Posterior cingulate gyrus (tissue), 11 donors: ENCODE data around the gene EMILIN1.
"Not testable (repeated sequence)": the region's sequence is repeated elsewhere in the genome, so short reads cannot be mapped to it uniquely, and the experiment has no call there.

Experiments
- DNase-seq, 10 donors: peaks; one replicate each; pipeline versions ENCODE4 v3.0.0 to v3.0.0-alpha.2; 2020 to 2021; ENCODE audit warnings: mixed read lengths in 3 of 10
- intact Hi-C: fragments of 100-400 bp; cut with DNase I; formaldehyde crosslinking; loops from one replicate; pipeline ENCODE4 v1.15.1; 2023

EMILIN1 gene

GRCh38 chr2:27089111-27089954 is 10.9 kb downstream of the EMILIN1 start:
- peak in 3 of 10 donors; percentile 33 to 52 (median 40) for DNase-seq
- intact Hi-C loops: loop anchor here (5.0 kb wide), 1 partner anchor 43 kb away; the partner anchor contains the start of gene PREB

DNA sequence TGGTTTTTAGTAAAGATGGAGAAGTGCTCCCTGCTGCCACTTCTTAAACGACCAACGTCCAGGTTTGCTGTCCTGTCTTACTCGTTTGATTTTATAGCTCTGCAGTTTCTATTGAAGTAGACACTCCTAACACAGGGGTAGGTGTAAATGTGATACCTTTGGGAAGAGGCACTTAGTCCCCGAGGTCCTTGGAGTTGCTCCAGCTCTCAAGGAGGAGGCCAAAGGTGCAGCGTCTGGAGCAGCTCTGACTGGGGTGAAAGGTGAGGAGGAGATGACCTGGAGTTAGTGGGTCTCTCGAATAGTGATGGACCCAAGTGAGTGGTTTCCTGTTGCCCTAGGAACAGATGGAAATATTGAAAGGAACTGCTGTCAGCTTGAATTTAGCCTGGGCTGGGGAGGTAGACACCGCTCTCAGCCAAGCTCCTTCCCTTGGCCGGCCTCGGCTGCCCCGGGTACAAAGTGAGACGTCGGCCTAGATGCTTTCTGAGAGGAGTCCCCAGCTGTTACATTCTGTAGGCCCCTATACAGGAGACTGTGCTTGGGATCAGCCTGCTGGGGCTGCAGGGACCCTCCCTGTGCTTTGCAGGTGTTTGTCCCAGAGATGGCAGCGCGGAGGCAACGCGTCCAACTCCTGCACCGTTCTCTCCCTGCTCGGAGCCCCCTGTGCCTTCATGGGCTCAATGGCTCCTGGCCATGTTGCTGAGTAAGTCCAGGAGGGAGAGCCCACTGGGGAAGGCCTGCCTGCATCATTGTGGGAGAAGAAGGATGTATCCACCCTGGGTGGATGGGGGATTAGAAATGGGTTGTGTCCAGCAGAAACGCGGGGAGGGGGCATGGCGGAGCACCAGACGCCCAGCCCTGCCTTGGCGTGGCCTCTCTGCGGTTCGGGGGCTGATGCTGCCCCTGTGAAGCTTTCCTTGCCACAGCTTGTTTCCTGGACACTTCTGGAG is 13.6 kb downstream of the EMILIN1 start:
- intact Hi-C loops: no loop called here
- DNase-seq: peak in 3 of 10 donors; percentile 48 to 80 (median 50)

- intact Hi-C loops: no loop called here
- peak in 3 of 10 donors; percentile 20 to 77 (median 56) for DNase-seq
These were observed 14.4 kb downstream of the EMILIN1 start for GRCh38 chr2:27092696-27093429.

DNA sequence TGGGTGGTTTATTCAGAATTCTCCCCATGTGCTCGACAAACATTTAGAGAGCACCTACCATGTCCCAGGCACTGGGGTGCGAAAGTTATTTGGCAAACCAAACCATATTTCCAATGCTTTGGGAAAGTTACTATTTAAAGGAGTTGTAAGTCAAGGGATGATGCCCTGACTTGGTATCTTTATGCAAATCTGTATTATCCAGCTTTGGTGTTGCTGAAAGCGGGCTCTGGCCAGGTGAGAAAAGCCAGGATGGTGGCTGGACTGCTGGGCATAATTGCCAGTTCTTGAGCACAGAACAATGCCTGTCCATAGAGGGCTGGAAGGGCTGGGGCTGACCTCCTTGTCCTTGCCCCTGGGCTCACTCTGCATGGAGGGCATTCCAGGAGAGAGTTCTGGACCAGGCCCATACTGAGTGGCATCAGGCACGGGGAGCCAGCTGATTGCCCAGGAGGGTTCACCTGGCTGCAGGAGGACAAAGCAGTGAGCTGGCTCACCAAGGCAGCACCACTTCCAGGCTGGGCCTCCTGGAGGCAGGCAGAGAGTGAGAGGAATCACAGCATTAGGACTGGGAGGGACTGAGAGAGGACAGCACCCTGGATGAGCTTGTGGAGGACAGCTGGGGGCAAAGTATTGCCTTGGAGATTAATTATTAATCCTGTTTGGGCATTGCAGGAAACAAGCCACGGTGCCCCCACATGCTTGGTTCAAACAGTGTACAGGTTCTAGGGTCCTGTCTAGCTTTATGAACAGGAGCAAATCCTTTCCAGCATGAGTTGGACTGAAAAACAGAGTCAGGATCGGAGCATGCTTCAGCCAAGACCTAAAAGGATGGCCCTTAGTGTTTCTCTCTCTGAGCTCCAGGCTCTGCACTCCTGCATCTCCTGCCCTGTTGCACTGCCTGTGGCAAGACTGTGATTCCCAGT is 15.3 kb downstream of the EMILIN1 start:
- DNase-seq: peak in 3 of 10 donors; percentile 31 to 73 (median 49)
- intact Hi-C loops: no loop called here

- intact Hi-C loops: no loop called here
- peak in 3 of 10 donors; percentile 46 to 76 (median 59) for DNase-seq
These were observed 16.1 kb downstream of the EMILIN1 start for GRCh38 chr2:27094353-27094984.

GRCh38 chr2:27095427-27095744 is 17.0 kb downstream of the EMILIN1 start:
- peak in 3 of 10 donors; percentile 14 to 67 (median 19) for DNase-seq
- intact Hi-C loops: loop anchor here (5.0 kb wide), 1 partner anchor 187 kb away; the partner anchor contains the start of gene TRIM54

- intact Hi-C loops: loop anchor here (5.0 kb wide), 1 partner anchor 186 kb away; the partner anchor contains the start of gene TRIM54
- DNase-seq: peak; percentile 66 to 96 (median 72)
These were observed 17.6 kb downstream of the EMILIN1 start for GRCh38 chr2:27095745-27096651.

DNA sequence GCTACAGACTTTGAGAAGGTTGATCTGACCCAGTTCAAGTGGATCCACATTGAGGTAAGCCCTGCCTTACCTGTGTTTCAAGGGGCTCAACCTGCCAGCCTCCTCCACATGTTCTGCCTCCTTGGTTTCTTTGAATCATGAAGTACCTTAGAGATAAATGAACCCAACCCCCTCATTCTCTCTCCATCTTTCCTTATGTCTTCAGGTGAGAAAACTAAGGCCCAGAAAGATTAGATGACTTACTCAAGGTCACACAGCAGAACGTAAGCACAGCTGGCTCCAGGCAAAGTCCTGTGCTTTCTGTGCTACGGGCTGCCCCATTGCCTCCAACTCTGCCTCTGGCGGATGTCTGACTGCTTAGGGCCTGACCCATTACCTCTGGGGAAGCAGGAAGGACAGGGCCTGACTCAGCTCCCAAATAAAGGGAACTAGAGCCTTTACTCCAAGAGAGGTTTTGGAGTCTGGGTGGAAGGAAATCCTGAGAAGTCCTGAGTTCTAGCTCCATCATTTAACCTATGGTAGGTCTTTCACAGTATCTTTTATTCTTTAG is 18.4 kb downstream of the EMILIN1 start:
- DNase-seq: peak in 2 of 10 donors; percentile 30 to 54
- intact Hi-C loops: loop anchor here (5.0 kb wide), 1 partner anchor 185 kb away; the partner anchor contains the start of gene TRIM54

DNA sequence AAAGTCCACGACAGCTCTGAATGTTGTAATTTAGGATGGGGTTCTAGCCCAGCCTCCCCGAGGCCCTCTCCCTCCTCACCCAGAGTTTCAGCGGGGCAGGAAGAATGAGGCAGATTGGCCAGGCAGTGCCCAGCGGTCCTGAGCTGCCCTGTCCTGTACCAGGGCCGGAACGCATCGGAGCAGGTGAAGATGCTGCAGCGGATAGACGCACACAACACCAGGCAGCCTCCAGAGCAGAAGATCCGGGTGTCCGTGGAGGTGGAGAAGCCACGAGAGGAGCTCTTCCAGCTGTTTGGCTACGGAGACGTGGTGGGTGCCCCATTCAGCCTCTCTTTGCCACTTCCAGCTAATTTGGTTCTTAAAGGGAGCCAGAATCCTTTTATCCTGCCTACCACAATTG is 18.9 kb downstream of the EMILIN1 start:
- intact Hi-C loops: loop anchor here (5.0 kb wide), 1 partner anchor 185 kb away; the partner anchor contains the start of gene TRIM54
- peak in 1 of 10 donors; percentile 62 for DNase-seq

- DNase-seq: peak in 2 of 10 donors; percentile 76 to 82
- intact Hi-C loops: loop anchor here (2.0 to 5.0 kb wide), 2 partner anchors 183 to 203 kb away; partner anchors contain the start of gene TRIM54
These were observed 21.0 kb downstream of the EMILIN1 start for GRCh38 chr2:27099334-27099955.

- DNase-seq: peak in 1 of 10 donors; percentile 70
- intact Hi-C loops: no loop called here
These were observed 21.6 kb downstream of the EMILIN1 start for GRCh38 chr2:27100036-27100435.

DNA sequence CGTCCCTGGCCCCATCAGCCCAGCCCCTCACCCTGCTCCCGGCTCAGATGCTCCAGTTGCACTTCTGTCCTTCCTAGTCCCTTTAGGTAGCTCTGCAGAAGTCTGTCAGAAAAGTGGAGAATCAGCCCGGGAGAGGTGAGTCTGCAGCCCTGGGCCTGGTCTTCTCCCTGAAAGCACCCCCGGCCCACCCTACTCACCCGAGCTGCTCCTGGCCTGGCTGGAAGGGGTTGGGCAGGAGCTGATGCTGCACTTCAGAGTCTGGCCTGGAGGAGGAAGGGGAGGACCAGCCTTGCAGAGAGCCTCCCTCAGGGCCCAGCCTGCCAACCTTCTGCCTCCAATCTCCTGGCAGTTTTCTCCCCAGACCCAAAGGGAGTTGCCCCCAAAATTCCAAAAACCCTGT is 23.9 kb downstream of the EMILIN1 start:
- intact Hi-C loops: no loop called here
- DNase-seq: peak in 2 of 10 donors; percentile 62 to 66

GRCh38 chr2:27105981-27106380 is 27.6 kb downstream of the EMILIN1 start:
- DNase-seq: peak in 2 of 10 donors; percentile 6
- intact Hi-C loops: no loop called here

GRCh38 chr2:27108221-27108620 is 29.8 kb downstream of the EMILIN1 start:
- intact Hi-C loops: no loop called here

DNA sequence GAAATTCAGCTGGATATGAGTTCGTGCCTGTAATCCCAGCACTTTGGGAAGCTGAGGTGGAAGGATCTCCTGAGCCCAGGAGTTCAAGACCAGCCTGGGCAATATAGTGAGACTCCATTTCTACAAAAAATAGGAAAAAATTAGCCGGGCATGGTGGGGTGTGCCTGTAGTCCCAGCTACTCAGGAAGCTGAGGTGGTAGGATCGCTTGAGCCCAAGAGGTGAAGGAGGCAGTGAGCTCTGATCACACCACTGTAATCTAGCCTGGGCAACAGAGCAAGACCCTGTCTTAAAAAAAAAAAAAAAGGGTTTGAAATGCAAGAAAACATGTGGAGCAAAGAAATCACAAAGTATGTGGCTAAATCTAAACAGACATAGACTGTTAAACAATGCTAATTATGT is 30.7 kb downstream of the EMILIN1 start:
- intact Hi-C loops: no loop called here
- DNase-seq: peak in 1 of 10 donors; percentile 3

More at GRCh38 chr2:27108221-27108620, 29.8 kb downstream of the EMILIN1 start:
- DNase-seq: no peak

DNA sequence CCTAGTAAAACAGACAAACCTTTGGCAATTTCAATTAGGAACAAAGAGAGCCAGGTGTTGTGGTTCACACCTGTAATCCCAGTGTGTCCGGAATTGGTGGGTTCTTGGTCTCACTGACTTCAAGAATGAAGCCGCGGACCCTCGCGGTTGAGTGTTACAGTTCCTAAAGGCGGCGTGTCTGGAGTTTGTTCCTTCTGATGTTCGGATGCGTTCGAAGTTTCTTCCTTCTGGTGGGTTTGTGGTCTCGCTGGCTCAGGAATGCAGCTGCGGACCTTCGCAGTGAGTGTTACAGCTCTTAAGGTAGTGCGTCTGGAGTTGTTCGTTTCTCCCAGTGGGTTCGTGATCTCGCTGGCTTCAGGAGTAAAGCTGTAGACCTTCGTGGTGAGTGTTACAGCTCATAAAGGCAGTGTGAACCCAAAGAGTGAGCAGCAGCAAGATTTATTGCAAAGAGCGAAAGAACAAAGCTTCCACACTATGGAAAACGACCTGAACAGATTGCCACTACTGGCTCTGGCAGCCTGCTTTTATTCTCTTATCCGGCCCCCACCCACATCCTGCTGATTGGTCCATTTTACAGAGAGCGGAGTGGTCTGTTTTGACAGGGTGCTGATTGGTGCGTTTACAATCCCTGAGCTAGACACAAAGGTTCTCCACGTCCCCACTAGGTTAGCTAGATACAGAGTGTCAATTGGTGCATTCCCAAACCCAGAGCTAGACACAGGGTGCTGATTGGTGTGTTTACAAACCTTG is 32.4 kb downstream of the EMILIN1 start:
- peak in 2 of 10 donors; percentile 28 to 57 for DNase-seq
- intact Hi-C loops: not testable (repeated sequence)
